NCI-H2227 treated with DMSO at 0.1 percent for 48 hours (cell line): ENCODE data around the gene SCRT2.

Experiments
- DNase-seq: peaks from one replicate; lab custom pipeline; 2025; lab: John Stamatoyannopoulos, UW

The SCRT2 gene

GRCh38 chr20:634148-634925 is 41.3 kb downstream of the SCRT2 start:
- no peak for DNase-seq

GRCh38 chr20:631101-631500 is 44.5 kb downstream of the SCRT2 start:
- no peak for DNase-seq

GRCh38 chr20:626579-626978 is 49.0 kb downstream of the SCRT2 start:
- no peak for DNase-seq

- DNase-seq: no peak
Observed at GRCh38 chr20:625360-625932, 50.2 kb downstream of the SCRT2 start.

GRCh38 chr20:623704-624103 is 51.9 kb downstream of the SCRT2 start:
- DNase-seq: no peak

GRCh38 chr20:623021-623420 is 52.6 kb downstream of the SCRT2 start:
- no peak for DNase-seq

GRCh38 chr20:622161-622560 is 53.4 kb downstream of the SCRT2 start:
- no peak for DNase-seq

GRCh38 chr20:621125-621756 is 54.4 kb downstream of the SCRT2 start:
- DNase-seq: no peak

GRCh38 chr20:620246-620645 is 55.4 kb downstream of the SCRT2 start:
- no peak for DNase-seq

GRCh38 chr20:618980-619379 is 56.6 kb downstream of the SCRT2 start:
- DNase-seq: no peak

GRCh38 chr20:617934-618690 is 57.5 kb downstream of the SCRT2 start:
- DNase-seq: no peak

GRCh38 chr20:615514-615913 is 60.1 kb downstream of the SCRT2 start:
- DNase-seq: no peak

- no peak for DNase-seq
Observed at GRCh38 chr20:611843-612185, 63.8 kb downstream of the SCRT2 start.
